ENCODE data around the gene SORCS1. TPM values are rescaled to one million over a fixed set of nuclear protein-coding genes. Genes with fewer than 3 reads are reported as not detected.

The SORCS1 gene
- total RNA-seq, 1 donor from 2014 or later = 0.12 TPM

DNA sequence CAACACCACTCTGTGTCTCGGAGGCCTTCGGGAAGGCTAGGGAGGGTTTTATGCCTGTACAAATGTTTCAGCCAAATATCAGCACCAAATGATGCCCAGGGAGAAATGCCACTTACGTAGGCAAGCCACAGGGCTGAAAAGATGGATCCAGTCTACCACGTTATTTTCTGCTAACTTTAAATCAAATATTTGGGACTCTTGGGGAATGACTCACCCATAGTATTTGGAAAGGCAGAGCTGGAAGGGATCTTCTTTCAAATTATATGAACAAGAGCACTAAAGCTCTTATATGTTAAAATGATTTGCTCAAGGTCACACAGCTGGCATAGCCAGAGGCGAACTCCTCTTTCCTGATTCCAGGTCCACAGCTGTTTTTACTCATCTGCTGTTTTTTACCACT, 591.4 kb downstream of the SORCS1 start:
- ATAC-seq = no peak

- no peak for ATAC-seq
Observed at GRCh38 chr10:106571192-106571946, 593.1 kb downstream of the SORCS1 start.

DNA sequence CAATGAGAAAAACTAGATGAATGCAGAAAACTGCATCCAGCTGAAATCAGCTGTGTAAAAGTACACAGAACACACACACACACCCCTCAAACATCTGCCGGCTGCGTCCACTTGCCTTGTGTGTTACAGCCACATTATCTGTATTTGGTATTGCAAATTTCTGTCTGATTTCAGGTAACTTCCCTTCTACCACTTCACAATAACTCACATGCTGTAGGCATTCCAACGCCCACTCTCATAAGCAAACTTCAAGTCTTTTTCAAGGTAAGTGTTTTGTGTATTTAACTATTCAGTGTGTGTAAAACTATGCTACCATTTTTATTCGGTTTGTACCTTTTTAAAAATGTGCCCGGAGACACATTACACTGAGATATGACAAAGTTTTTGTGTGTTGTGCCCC, 594.2 kb downstream of the SORCS1 start:
- no peak for ATAC-seq

GRCh38 chr10:106567629-106568028, 596.9 kb downstream of the SORCS1 start:
- no peak for ATAC-seq

DNA sequence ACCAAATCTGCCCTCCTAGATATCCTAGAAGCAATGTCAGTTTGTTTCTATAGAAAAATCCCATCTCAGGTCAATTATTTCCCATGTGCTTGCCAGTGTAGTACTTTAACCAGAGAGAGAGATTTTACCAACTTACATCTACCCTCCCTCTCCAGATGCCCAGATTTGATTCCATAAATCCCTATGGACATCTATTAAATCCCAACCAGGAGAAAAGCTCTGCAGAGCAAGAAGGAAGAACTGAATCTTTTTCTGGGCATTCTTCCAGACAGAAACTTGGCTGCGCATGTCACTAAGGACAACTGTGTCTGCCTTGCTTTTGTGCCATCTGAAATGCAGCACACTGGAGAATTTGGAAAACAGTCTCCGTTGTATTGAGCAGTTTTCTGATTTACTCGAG, 597.6 kb downstream of the SORCS1 start:
- ATAC-seq = no peak

GRCh38 chr10:106565546-106565945, 599.0 kb downstream of the SORCS1 start:
- ATAC-seq = peak; percentile 55

- ATAC-seq = no peak
Observed at GRCh38 chr10:106563384-106563783, 601.1 kb downstream of the SORCS1 start.

DNA sequence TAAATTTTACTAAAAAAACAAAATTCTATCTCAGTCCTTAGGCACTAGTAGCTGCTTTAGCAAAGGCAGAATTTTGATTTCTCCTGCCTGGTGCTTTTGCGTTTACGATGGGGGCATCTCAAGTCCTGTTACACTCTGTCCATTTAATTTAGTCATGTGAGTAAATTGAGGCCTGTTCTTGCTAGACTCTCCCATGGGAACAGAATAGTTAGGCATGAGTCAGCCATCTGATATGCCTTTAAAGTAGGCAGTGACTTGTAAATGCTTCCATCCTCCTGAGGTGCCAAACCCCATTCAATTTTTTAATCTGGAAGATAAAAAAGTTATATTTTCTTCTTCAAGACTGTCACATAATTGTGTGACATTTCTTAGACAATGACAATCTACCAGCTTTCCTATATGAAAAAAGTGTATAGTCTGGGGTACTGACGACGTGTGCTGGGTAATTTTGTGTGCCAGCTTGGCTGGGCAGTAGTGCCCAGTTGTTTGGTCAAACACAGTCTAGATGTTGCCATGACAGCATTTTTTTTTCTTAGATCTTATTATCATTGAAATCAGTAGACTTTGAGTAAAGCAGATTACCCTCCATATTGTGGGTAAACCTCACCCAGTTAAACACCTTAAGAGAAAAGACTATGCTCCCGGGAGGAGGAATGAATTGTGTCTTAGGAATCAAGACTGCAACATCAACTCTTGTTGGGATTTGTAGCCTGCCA, 603.4 kb downstream of the SORCS1 start:
- ATAC-seq = no peak

GRCh38 chr10:106559442-106559841, 605.1 kb downstream of the SORCS1 start:
- no peak for ATAC-seq

DNA sequence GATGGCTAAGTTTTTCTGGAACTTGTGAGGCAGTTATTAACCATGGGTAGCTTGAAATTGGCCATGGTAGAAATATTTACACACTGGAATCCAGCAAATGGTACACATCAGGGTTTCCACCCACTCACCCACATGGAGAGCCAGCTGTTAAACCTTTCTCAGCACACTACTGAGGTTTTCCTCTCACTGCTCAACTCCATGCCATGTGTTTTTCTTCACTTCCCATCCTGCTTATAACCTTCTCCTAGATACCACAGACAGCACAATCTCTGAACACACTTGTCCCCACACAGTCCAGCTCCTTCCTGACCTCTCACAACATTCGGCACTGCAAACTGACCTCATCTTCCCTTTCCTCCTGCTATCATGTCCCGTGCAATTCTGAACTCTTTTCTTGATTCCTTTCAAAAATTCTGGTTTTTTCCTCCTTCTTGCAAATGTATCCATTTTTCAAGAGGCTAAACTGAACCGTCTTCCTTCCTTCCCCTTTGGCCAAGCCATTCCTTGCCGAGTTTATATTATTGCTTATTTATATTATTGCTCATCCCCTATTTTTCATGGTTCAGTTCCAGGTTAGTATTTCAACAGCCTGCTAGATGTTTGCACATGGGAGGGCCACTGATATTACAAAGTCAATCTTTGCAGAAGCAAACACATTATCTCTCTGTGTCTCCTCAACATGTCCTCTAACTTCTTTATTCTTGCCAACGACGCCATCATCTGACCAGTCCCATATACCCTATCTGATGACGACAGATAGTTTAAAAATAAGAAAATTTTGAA, 606.4 kb downstream of the SORCS1 start:
- ATAC-seq = no peak

GRCh38 chr10:106557053-106557452, 607.5 kb downstream of the SORCS1 start:
- no peak for ATAC-seq

GRCh38 chr10:106555599-106555998, 608.9 kb downstream of the SORCS1 start:
- ATAC-seq = no peak

DNA sequence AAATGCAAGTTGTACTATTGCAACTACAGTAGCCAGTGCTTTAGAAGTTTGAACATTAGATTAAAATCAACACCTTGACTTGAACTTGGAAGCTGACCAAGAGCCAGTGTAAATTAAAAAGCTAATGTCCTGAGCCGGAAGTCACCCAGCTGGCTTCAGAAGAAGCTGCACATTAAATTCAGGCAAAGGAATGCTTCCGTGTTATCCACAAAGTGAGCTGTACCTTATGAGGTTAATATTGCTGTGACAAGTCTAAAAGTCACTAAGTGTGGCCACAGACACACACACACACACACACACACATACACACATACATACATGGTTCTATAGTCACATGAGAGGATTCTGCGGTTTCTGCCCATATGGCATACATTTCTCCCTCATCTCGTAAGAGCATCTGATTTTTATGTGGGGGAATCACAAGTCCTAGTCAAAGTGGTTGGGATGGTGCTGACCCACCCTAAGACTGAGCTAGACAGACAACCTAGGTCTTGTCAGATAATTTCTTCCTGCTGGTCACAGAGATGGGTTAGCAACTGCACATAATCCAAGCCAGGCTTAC, 612.9 kb downstream of the SORCS1 start:
- ATAC-seq = no peak

GRCh38 chr10:106548832-106549231, 615.7 kb downstream of the SORCS1 start:
- ATAC-seq = no peak

DNA sequence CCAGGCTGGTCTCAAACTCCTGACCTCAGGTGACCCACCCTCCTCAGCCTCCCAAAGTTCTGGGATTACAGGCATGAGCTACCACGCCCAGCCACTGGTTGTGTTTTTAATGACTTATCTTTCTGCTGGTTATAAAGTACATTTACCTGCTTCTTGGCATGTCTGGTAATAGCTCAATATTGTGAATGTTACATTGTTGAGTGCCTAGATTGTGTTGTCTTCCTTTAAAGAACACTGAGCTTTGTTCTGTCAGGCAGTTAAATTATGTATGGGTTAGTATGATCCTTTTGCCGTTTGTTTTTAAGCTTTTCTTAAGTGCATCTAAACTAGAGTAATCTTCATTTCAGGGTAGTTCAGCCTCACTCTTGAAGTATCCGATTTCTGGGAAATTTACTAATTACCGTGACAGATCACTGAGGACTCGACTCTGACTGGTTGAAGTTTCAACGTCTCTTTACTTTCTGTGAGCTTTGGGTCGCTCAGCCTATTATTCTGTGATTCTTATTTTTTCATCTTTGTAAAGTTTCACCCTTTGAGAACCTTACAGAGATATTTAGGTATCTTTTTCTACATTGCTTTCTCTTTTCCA, 617.4 kb downstream of the SORCS1 start:
- no peak for ATAC-seq

DNA sequence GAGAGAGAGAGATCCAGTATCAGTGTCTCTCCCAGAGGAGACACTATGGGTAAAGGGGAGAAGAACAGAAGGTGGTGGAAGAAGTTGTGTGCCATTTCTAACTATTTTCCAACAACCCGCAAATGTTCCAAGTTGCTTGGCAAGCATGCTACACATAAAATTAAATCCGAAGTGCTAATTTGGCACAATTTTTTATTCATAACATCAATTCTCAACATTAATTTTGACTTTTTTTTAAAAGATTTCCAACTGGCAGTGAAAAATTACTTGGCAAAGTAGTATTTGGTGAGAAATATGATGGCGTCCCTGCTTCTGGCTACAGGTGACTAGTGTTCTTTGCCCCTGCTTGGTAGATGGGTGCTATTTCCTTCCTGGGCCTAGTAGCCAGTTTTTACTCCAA, 622.0 kb downstream of the SORCS1 start:
- ATAC-seq = no peak

- ATAC-seq = no peak
Observed at GRCh38 chr10:106540645-106541044, 623.9 kb downstream of the SORCS1 start.

- no peak for ATAC-seq
Observed at GRCh38 chr10:106537866-106538265, 626.6 kb downstream of the SORCS1 start.

DNA sequence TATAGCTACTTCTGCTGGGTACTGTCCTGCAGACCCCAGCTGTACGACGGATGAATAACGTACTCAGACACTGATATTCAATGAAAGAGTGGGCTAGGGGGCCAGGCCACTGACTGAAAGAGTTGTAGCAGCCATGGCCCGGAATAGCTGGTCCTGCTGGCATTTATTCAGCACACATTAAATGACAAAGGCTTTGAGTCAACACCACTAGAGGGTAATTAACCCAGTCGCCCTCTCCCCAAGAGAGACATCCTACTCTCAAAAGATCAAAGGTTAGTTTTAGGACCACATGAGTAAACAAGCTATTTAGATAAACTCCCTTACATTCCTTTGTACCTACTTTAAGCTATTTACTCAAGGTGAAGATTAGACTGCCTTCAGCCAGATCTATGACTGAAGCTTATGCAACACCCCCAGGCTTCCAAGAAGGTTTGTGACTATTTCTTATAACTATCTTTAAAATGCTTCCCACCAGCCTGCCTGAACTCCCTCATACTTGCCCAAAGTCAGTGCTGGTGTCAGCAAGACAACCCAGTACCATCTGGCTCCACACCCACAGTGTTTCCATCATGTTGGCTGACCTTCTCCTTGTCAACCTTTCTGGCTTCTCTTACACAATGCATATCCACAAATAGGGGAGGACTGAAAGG, 629.1 kb downstream of the SORCS1 start:
- ATAC-seq = no peak

DNA sequence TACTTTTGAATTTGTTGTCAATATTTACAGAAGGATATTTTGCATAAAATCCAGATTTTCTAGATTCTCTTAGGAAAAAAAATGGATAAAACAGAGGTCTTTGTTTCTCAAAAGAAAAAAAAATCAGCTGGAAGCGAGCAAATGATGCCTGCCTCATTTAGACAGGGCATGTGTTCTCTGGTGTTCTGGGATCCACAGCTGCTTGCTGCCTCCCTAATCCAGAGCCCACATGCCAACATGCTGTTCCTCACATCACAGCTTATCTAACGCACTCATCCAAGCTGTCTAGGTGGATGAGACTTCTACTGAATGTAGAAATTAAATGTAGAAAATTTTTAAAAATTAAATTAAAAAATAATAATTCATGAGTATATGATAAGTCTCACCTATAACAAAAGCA, 630.1 kb downstream of the SORCS1 start:
- ATAC-seq = no peak

- no peak for ATAC-seq
Observed at GRCh38 chr10:106528702-106529101, 635.8 kb downstream of the SORCS1 start.

- no peak for ATAC-seq
Observed at GRCh38 chr10:106525835-106526234, 638.7 kb downstream of the SORCS1 start.

Data from esophagus mucosa (tissue), 1 donor.